GM23338 (cell line): Measurements from ENCODE around the gene BNIP5. TPM values are rescaled to one million over a fixed set of nuclear protein-coding genes. Genes with fewer than 3 reads are reported as not detected.

Experiments
- ATAC-seq: fragments of 200-7000 bp; cut with Tn5 transposase; 3 replicates; pipeline ENCODE4 v1.9.1; 2020
- DNase-seq: peaks from one replicate; pipeline ENCODE4 v3.0.0-alpha.2; 2015; ENCODE audit warnings: low spot score
- H2AFZ ChIP-seq: fragments of 200-600 bp; sonication (generic); 2 replicates; pipeline ENCODE4 v1.8.0; 2016; ENCODE audit warnings: antibody characterized with exemption, mild to moderate bottlenecking, moderate library complexity
- H3F3A ChIP-seq: fragments of 200-600 bp; sonication (generic); replicated peaks from 2 replicates; pipeline ENCODE4 v1.8.0; 2017; ENCODE audit warnings: antibody characterized with exemption, mixed run types, low read depth
- H3K27ac ChIP-seq: fragments of 200-600 bp; sonication (generic); 2 replicates; pipeline ENCODE4 v1.6.1; 2016; ENCODE audit warnings: low read depth
- H3K27me3 ChIP-seq: fragments of 200-600 bp; sonication (generic); 2 replicates; pipeline ENCODE4 v1.8.0; 2016; ENCODE audit warnings: mild to moderate bottlenecking, mixed run types, moderate library complexity; ENCODE audit not compliant: insufficient read depth
- H3K36me3 ChIP-seq: fragments of 200-600 bp; sonication (generic); 2 replicates; pipeline ENCODE4 v1.8.0; 2016; ENCODE audit warnings: mild to moderate bottlenecking; ENCODE audit not compliant: insufficient read depth
- H3K4me1 ChIP-seq: fragments of 200-600 bp; sonication (generic); 2 replicates; pipeline ENCODE4 v1.8.0; 2016; ENCODE audit warnings: mild to moderate bottlenecking, moderate library complexity; ENCODE audit not compliant: insufficient read depth
- H3K4me2 ChIP-seq: fragments of 200-600 bp; sonication (generic); 2 replicates; pipeline ENCODE4 v1.7.1; 2017; ENCODE audit warnings: mixed run types
- H3K4me3 ChIP-seq: fragments of 200-600 bp; sonication (generic); 2 replicates; pipeline ENCODE4 v1.6.1; 2016; ENCODE audit warnings: mixed run types
- H3K79me2 ChIP-seq: fragments of 200-600 bp; sonication (generic); replicated peaks from 2 replicates; pipeline ENCODE4 v1.8.0; 2017; ENCODE audit warnings: mild to moderate bottlenecking; ENCODE audit not compliant: insufficient read depth
- H3K9me2 ChIP-seq: fragments of 200-600 bp; sonication (generic); 2 replicates; pipeline ENCODE4 v1.8.0; 2017; ENCODE audit not compliant: insufficient read depth
- H4K20me1 ChIP-seq: fragments of 200-600 bp; sonication (generic); replicated peaks from 2 replicates; pipeline ENCODE4 v1.8.0; 2017; ENCODE audit warnings: mild to moderate bottlenecking; ENCODE audit not compliant: insufficient read depth
- H3K27ac Mint-ChIP-seq: 2 replicates; pipeline ENCODE4 v1.8.0; 2020; ENCODE audit warnings: inconsistent platforms, mild to moderate bottlenecking, moderate library complexity, mixed read lengths
- H3K27me3 Mint-ChIP-seq: 3 replicates; pipeline ENCODE4 v1.8.0; 2022; ENCODE audit warnings: low read depth, mild to moderate bottlenecking, moderate library complexity, mixed read lengths, inconsistent platforms; ENCODE audit not compliant: insufficient read depth, poor library complexity
- H3K36me3 Mint-ChIP-seq: 3 replicates; pipeline ENCODE4 v1.8.0; 2021; ENCODE audit warnings: low read depth, mild to moderate bottlenecking, inconsistent platforms, moderate library complexity, mixed read lengths
- H3K4me1 Mint-ChIP-seq: 3 replicates; pipeline ENCODE4 v1.8.0; 2020; ENCODE audit warnings: mild to moderate bottlenecking, inconsistent platforms, mixed read lengths
- H3K4me3 Mint-ChIP-seq: 3 replicates; pipeline ENCODE4 v1.8.0; 2021; ENCODE audit warnings: moderate library complexity, mild to moderate bottlenecking, inconsistent platforms, mixed read lengths
- H3K9me3 Mint-ChIP-seq: 3 replicates; pipeline ENCODE4 v1.8.0; 2020; ENCODE audit warnings: moderate library complexity, mild to moderate bottlenecking, inconsistent platforms, mixed read lengths
- CREB1 ChIP-seq: fragments of 250-450 bp; sonication (Bioruptor Pico); IDR thresholded peaks from 2 replicates; pipeline ENCODE4 v1.5.0; 2020; ENCODE audit warnings: low read depth, mild to moderate bottlenecking, moderate library complexity
- CTCF ChIP-seq, 2 experiments: fragments of 200-600 bp in 1 of 2; sonication (generic) in 1 of 2; conservative IDR thresholded peaks; 2 replicates each; pipeline versions ENCODE4 v1.5.1 to v1.6.1; 2016 to 2017; ENCODE audit warnings: antibody characterized with exemption in 2 of 2, low read depth in 2 of 2, mild to moderate bottlenecking in 2 of 2, moderate library complexity in 1 of 2
- ETS1 ChIP-seq: IDR thresholded peaks from 2 replicates; pipeline ENCODE4 v1.6.1; 2016; ENCODE audit warnings: antibody characterized with exemption
- EZH2 ChIP-seq: fragments of 200-600 bp; sonication (generic); IDR thresholded peaks from one replicate; pipeline ENCODE4 v1.8.0; 2017; ENCODE audit warnings: antibody characterized with exemption, mild to moderate bottlenecking, low read depth; ENCODE audit not compliant: unreplicated experiment
- EZH2phosphoT487 ChIP-seq: fragments of 200-600 bp; sonication (generic); IDR thresholded peaks from one replicate; pipeline ENCODE4 v1.8.1; 2018; ENCODE audit warnings: antibody characterized with exemption; ENCODE audit not compliant: unreplicated experiment
- JUNB ChIP-seq: IDR thresholded peaks from one replicate; pipeline ENCODE4 v1.6.1; 2016; ENCODE audit warnings: antibody characterized with exemption; ENCODE audit not compliant: unreplicated experiment
- NANOG ChIP-seq: IDR thresholded peaks from 2 replicates; pipeline ENCODE4 v1.6.1; 2016; ENCODE audit warnings: antibody characterized with exemption, borderline replicate concordance
- POLR2AphosphoS5 ChIP-seq: IDR thresholded peaks from 2 replicates; pipeline ENCODE4 v1.6.1; 2016; ENCODE audit warnings: antibody characterized with exemption, low read depth
- REST ChIP-seq: IDR thresholded peaks from one replicate; pipeline ENCODE4 v1.6.1; 2018; ENCODE audit warnings: antibody characterized with exemption; ENCODE audit not compliant: unreplicated experiment
- STAT1 ChIP-seq: IDR thresholded peaks from one replicate; pipeline ENCODE4 v1.6.1; 2016; ENCODE audit warnings: antibody characterized with exemption; ENCODE audit not compliant: unreplicated experiment
- ZNF114 ChIP-seq: fragments of 250-450 bp; sonication (Bioruptor Pico); IDR thresholded peaks from 2 replicates; pipeline ENCODE4 v1.5.0; 2020; ENCODE audit warnings: mild to moderate bottlenecking, moderate library complexity
- ZNF331 ChIP-seq: fragments of 250-450 bp; sonication (Bioruptor Pico); IDR thresholded peaks from 2 replicates; pipeline ENCODE4 v1.5.0; 2020; ENCODE audit warnings: low read depth, mild to moderate bottlenecking, moderate library complexity
- ZNF462 ChIP-seq: fragments of 250-450 bp; sonication (Bioruptor Pico); IDR thresholded peaks from 2 replicates; pipeline ENCODE4 v1.5.0; 2020; ENCODE audit warnings: mild to moderate bottlenecking, moderate library complexity
- polyA plus RNA-seq: library from polyadenylated mRNA; unstranded; fragments of >200 nt; fragmentation: Nextera tagmentation; extraction: Ambion mirVana; gene quantifications from 2 replicates; pipeline ENCODE4 v1.2.1, GENCODE V29; 2016
- total RNA-seq: library from RNA; depleted of rRNA; stranded (reverse); fragments of >200 nt; shearing (Covaris generic); gene quantifications from 2 replicates; pipeline ENCODE4 v1.2.3, GENCODE V29; 2014

Gene BNIP5
- total and polyA plus RNA-seq, 2 experiments from 2014 or later = not detected

GRCh38 chr6:36298027-36298426 is 38.7 kb downstream of the BNIP5 start:
- H3K4me3 ChIP-seq = no peak overlapping the region
- Mint-ChIP-seq H3K27ac (no peak overlapping the region), H3K9me3 (no peaks in the 10 kb centered on the region), H3K27me3 (peaks cover 3% of the 10 kb centered on the region), H3K36me3 (no peaks in the 10 kb centered on the region), H3K4me3 (no peak overlapping the region), H3K4me1 (peaks cover 3% of the 10 kb centered on the region)
- H3K4me1 ChIP-seq = no peaks in the 10 kb centered on the region
- no peaks in the 10 kb centered on the region for H3F3A ChIP-seq
- TF ChIP-seq ZNF462 (no peak), ZNF331 (no peak), REST (no peak), ETS1 (no peak), JUNB (no peak), EZH2 (no peak), NANOG (no peak), EZH2phosphoT487 (no peak), ZNF114 (CRISPR knock-in tag) (no peak), STAT1 (no peak), CREB1 (CRISPR knock-in tag) (no peak), POLR2AphosphoS5 (no peak), CTCF (conservative IDR thresholded peaks at IDR 0.05; ENCODE audit: low read depth in 2 of 2) (no peak)
- H3K27ac ChIP-seq = no peak overlapping the region
- no peak overlapping the region for H3K4me2 ChIP-seq
- H3K27me3 ChIP-seq = no peaks in the 10 kb centered on the region
- DNase-seq (no peak), ATAC-seq (no peak)
- H2AFZ ChIP-seq = no peak overlapping the region
- no peaks in the 10 kb centered on the region for H4K20me1 ChIP-seq
- no peaks in the 10 kb centered on the region for H3K79me2 ChIP-seq
- no peaks in the 10 kb centered on the region for H3K36me3 ChIP-seq
- no peaks in the 10 kb centered on the region for H3K9me2 ChIP-seq
